H9 (cell line): Measurements from ENCODE around the gene LARP4. TPM values are rescaled to one million over a fixed set of nuclear protein-coding genes. Genes with fewer than 3 reads are reported as not detected.

Experiments used
- DNase-seq: peaks from one replicate; pipeline ENCODE4 v3.0.0-alpha.2; 2017
- H2AFZ ChIP-seq: one replicate; pipeline ENCODE4 v1.6.1; 2013; ENCODE audit warnings: mild to moderate bottlenecking, low read length, control low read depth, moderate library complexity
- H2AK5ac ChIP-seq: 2 replicates; pipeline ENCODE4 v1.6.1; 2013; ENCODE audit warnings: low read length, control low read depth, mixed read lengths; ENCODE audit not compliant: insufficient read length
- H2BK120ac ChIP-seq: one replicate; pipeline ENCODE4 v1.6.1; 2013; ENCODE audit warnings: low read depth, mild to moderate bottlenecking, low read length, control low read depth, inconsistent platforms; ENCODE audit not compliant: poor library complexity, severe bottlenecking
- H2BK12ac ChIP-seq: 2 replicates; pipeline ENCODE4 v1.6.1; 2013; ENCODE audit warnings: low read length, control low read depth, mixed read lengths, low read depth; ENCODE audit not compliant: insufficient read length
- H2BK15ac ChIP-seq: 2 replicates; pipeline ENCODE4 v1.6.1; 2013; ENCODE audit warnings: low read depth, low read length, control low read depth
- H2BK20ac ChIP-seq: one replicate; pipeline ENCODE4 v1.6.1; 2013; ENCODE audit warnings: low read depth, mild to moderate bottlenecking, low read length, control low read depth, inconsistent platforms; ENCODE audit not compliant: poor library complexity, severe bottlenecking
- H2BK5ac ChIP-seq: 2 replicates; pipeline ENCODE4 v1.6.1; 2013; ENCODE audit warnings: low read length, control low read depth, mixed read lengths; ENCODE audit not compliant: insufficient read length
- H3K14ac ChIP-seq: 2 replicates; pipeline ENCODE4 v1.6.1; 2013; ENCODE audit warnings: low read length, control low read depth; ENCODE audit not compliant: insufficient read depth
- H3K18ac ChIP-seq: 2 replicates; pipeline ENCODE4 v1.6.1; 2013; ENCODE audit warnings: low read depth, mild to moderate bottlenecking, mixed read lengths, low read length, control low read depth; ENCODE audit not compliant: insufficient read length
- H3K23ac ChIP-seq: 2 replicates; pipeline ENCODE4 v1.6.1; 2013; ENCODE audit warnings: low read length, control low read depth, mixed read lengths, low read depth; ENCODE audit not compliant: insufficient read length
- H3K23me2 ChIP-seq: 2 replicates; pipeline ENCODE4 v1.6.1; 2013; ENCODE audit warnings: low read depth, mild to moderate bottlenecking, mixed read lengths, low read length, control low read depth; ENCODE audit not compliant: insufficient read length, poor library complexity, severe bottlenecking
- H3K27ac ChIP-seq: 2 replicates; pipeline ENCODE4 v1.5.1; 2013; ENCODE audit warnings: low read length, control low read depth, mixed read lengths, low read depth; ENCODE audit not compliant: insufficient read length
- H3K27me3 ChIP-seq: 2 replicates; pipeline ENCODE4 v1.6.1; 2013; ENCODE audit warnings: low read length, control low read depth, inconsistent platforms; ENCODE audit not compliant: insufficient read depth
- H3K4ac ChIP-seq: 2 replicates; pipeline ENCODE4 v1.6.1; 2013; ENCODE audit warnings: low read depth, mild to moderate bottlenecking, control low read depth, inconsistent platforms, low read length, moderate library complexity
- H3K4me1 ChIP-seq: 2 replicates; pipeline ENCODE4 v1.6.1; 2013; ENCODE audit warnings: low read length, control low read depth, inconsistent platforms; ENCODE audit not compliant: insufficient read depth
- H3K4me2 ChIP-seq: 2 replicates; pipeline ENCODE4 v1.6.1; 2013; ENCODE audit warnings: low read length, control low read depth, mixed read lengths; ENCODE audit not compliant: insufficient read length, insufficient read depth
- H3K56ac ChIP-seq: 2 replicates; pipeline ENCODE4 v1.6.1; 2013; ENCODE audit warnings: low read depth, mild to moderate bottlenecking, mixed read lengths, low read length, control low read depth; ENCODE audit not compliant: insufficient read length
- H3K79me1 ChIP-seq: 2 replicates; pipeline ENCODE4 v1.6.1; 2013; ENCODE audit warnings: low read depth, mild to moderate bottlenecking, moderate library complexity, low read length, control low read depth, inconsistent platforms; ENCODE audit not compliant: insufficient read depth, poor library complexity, severe bottlenecking
- H3K79me2 ChIP-seq: 2 replicates; pipeline ENCODE4 v1.6.1; 2013; ENCODE audit warnings: low read length, control low read depth, inconsistent platforms; ENCODE audit not compliant: insufficient read depth
- H3K9ac ChIP-seq: 2 replicates; pipeline ENCODE4 v1.6.1; 2013; ENCODE audit warnings: low read length, control low read depth, mixed read lengths; ENCODE audit not compliant: insufficient read length; ENCODE audit errors: extremely low read depth
- H3K9me3 ChIP-seq: one replicate; pipeline ENCODE4 v1.6.1; 2013; ENCODE audit warnings: low read depth, low read length, inconsistent platforms; ENCODE audit not compliant: control insufficient read depth
- H3T11ph ChIP-seq: one replicate; pipeline ENCODE4 v1.6.1; 2013; ENCODE audit warnings: mild to moderate bottlenecking, low read length, control low read depth, inconsistent platforms
- H4K20me1 ChIP-seq: one replicate; pipeline ENCODE4 v1.6.1; 2013; ENCODE audit not compliant: control insufficient read depth, insufficient read length, insufficient read depth
- H4K5ac ChIP-seq: 2 replicates; pipeline ENCODE4 v1.6.1; 2013; ENCODE audit warnings: low read depth, mild to moderate bottlenecking, mixed read lengths, low read length, control low read depth; ENCODE audit not compliant: insufficient read length
- H4K8ac ChIP-seq: replicated peaks from 2 replicates; pipeline ENCODE4 v1.6.1; 2013; ENCODE audit warnings: low read length, control low read depth, mixed read lengths, low read depth; ENCODE audit not compliant: insufficient read length
- H4K91ac ChIP-seq: 2 replicates; pipeline ENCODE4 v1.6.1; 2013; ENCODE audit warnings: low read depth, mild to moderate bottlenecking, moderate library complexity, mixed read lengths, low read length, control low read depth; ENCODE audit not compliant: insufficient read length
- H3K27ac Mint-ChIP-seq, 3 experiments: 2 replicates in 2 of 3; 3 replicates in 1 of 3; pipeline ENCODE4 v1.8.0; 2020 to 2021; ENCODE audit warnings: mixed read lengths in 3 of 3, mild to moderate bottlenecking in 1 of 3, moderate library complexity in 1 of 3
- H3K27me3 Mint-ChIP-seq: 2 replicates; pipeline ENCODE4 v1.8.0; 2021; ENCODE audit warnings: low read depth, mild to moderate bottlenecking, moderate library complexity, mixed read lengths
- H3K36me3 Mint-ChIP-seq, 3 experiments: 2 replicates in 2 of 3; 3 replicates in 1 of 3; pipeline ENCODE4 v1.8.0; 2020 to 2021; ENCODE audit warnings: low read depth in 3 of 3, mixed read lengths in 3 of 3; ENCODE audit not compliant: insufficient read depth in 1 of 3
- H3K4me1 Mint-ChIP-seq, 2 experiments: 2 replicates each; pipeline ENCODE4 v1.8.0; 2020; ENCODE audit warnings: mixed read lengths in 2 of 2
- H3K4me3 Mint-ChIP-seq, 2 experiments: 2 replicates in 1 of 2; 3 replicates in 1 of 2; pipeline ENCODE4 v1.8.0; 2020 to 2021; ENCODE audit warnings: mild to moderate bottlenecking in 2 of 2, mixed read lengths in 2 of 2, moderate library complexity in 1 of 2
- H3K9me3 Mint-ChIP-seq, 2 experiments: 2 replicates in 1 of 2; 3 replicates in 1 of 2; pipeline ENCODE4 v1.8.0; 2020; ENCODE audit warnings: mild to moderate bottlenecking in 2 of 2, mixed read lengths in 2 of 2, moderate library complexity in 1 of 2
- WGBS: extraction: QIAGEN DNeasy Blood & Tissue Kit; methylation state at CpG from one replicate; pipeline ENCODE4 v1.1.7; 2013; ENCODE audit warnings: missing lambda C conversion rate, low lambda C conversion rate, mixed read lengths; ENCODE audit not compliant: insufficient read length; ENCODE audit errors: extremely low coverage; 5-methylcytosine and 5-hydroxymethylcytosine counted together
- total RNA-seq: library from RNA; stranded (reverse); gene quantifications from 2 replicates; pipeline ENCODE4 v1.2.1, GENCODE V29; 2021
- TF ChIP-seq, protein P1 (sequence below): fragments of 200-600 bp; sonication (generic); conservative IDR thresholded peaks from 3 replicates; pipeline ENCODE4 v1.8.0; 2021; ENCODE audit warnings: antibody characterized with exemption, mild to moderate bottlenecking

Gene LARP4
- total RNA-seq, 1 experiment from 2014 or later, result 82.3 TPM

DNA sequence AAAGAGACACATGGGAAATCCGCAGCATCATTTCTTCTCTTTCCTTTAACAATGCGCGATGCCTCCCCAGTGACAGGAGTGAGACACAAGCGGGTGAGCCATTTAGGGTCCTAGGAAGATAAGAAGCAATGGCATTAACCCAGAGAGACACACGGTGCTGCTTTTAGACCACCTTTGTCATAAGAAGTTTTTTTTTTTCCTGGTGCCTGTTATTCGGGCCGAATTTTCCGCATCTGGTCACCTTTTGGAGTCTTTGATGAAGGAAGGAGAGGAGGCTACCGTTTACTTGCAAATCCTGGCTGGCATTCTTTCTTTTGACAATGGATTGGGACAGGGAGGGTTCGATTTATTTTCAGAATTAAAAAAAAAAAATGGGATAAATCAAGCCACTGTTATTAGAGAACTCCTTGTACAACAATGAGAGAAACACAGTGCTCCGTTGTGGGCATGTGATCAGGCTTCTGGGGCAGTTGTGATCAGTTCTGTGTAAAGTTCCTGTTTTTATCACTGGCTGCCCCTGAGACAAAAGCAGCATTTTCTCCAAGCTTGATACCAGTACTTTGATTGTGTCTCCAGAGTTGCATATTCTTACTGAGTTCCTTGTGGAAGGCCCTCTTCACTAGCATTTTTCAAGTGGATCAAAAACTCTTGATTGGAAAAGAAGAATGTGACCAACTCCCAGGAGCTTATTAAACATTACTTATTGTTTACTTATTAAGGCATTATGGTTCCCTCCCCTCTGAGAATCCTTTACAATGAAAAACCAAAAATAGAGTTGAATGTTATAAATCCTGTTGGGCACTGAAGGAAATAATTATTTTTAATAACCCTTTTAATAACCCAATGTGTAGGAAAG is 105.2 kb downstream of the LARP4 start:
- Histone ChIP-seq H3K23ac (no peak overlapping the region), H2BK12ac (no peak overlapping the region), H3K79me2 (peaks cover 17% of the 10 kb centered on the region; the same call in 1 of the 2 replicates), H3K79me1 (peaks cover under 1% of the 10 kb centered on the region), H3K4ac (no peak overlapping the region), H2BK15ac (no peak overlapping the region), H3K18ac (no peak overlapping the region), H4K20me1 (no peaks in the 10 kb centered on the region), H2BK120ac (no peak overlapping the region), H3K23me2 (peaks cover 10% of the 10 kb centered on the region), H3K56ac (no peak overlapping the region), H3T11ph (no peak overlapping the region), H4K91ac (no peak overlapping the region), H2AFZ (no peak overlapping the region), H3K27ac (no peak overlapping the region), H4K8ac (no peak overlapping the region), H2AK5ac (no peak overlapping the region), H3K4me2 (peak overlapping the region; percentile 87), H3K27me3 (no peaks in the 10 kb centered on the region), H3K9ac (peak overlapping the region; percentile 86), H2BK5ac (no peak overlapping the region), H3K9me3 (no peaks in the 10 kb centered on the region), H3K4me1 (no peaks in the 10 kb centered on the region), H4K5ac (no peak overlapping the region), H3K14ac (no peak overlapping the region), H2BK20ac (no peak overlapping the region)
- no peak for DNase-seq
- peaks cover 0 to 2% (median 1%) of the 10 kb centered on the region in 3 experiments; a peak in 1 of 7 replicates for H3K36me3 Mint-ChIP-seq
- peaks cover 2 to 3% of the 10 kb centered on the region in 2 experiments for H3K9me3 Mint-ChIP-seq
- H3K27me3 Mint-ChIP-seq, result no peaks in the 10 kb centered on the region
- H3K4me3 Mint-ChIP-seq, result peak overlapping the region; percentile 92 to 96
- H3K4me1 Mint-ChIP-seq, result peaks cover 21 to 33% of the 10 kb centered on the region in 2 experiments
- WGBS, result no CpG with 5 or more reads among the region's 11 CpGs
- TF ChIP-seq, protein P1, sequence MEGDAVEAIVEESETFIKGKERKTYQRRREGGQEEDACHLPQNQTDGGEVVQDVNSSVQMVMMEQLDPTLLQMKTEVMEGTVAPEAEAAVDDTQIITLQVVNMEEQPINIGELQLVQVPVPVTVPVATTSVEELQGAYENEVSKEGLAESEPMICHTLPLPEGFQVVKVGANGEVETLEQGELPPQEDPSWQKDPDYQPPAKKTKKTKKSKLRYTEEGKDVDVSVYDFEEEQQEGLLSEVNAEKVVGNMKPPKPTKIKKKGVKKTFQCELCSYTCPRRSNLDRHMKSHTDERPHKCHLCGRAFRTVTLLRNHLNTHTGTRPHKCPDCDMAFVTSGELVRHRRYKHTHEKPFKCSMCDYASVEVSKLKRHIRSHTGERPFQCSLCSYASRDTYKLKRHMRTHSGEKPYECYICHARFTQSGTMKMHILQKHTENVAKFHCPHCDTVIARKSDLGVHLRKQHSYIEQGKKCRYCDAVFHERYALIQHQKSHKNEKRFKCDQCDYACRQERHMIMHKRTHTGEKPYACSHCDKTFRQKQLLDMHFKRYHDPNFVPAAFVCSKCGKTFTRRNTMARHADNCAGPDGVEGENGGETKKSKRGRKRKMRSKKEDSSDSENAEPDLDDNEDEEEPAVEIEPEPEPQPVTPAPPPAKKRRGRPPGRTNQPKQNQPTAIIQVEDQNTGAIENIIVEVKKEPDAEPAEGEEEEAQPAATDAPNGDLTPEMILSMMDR, result no peak
- peak overlapping the region in 2 of 3 experiments; percentile 47 to 95; a peak in 4 of 7 replicates for H3K27ac Mint-ChIP-seq
